Measurements from ENCODE around the gene GAB2.
"Not testable (repeated sequence)": the region's sequence is repeated elsewhere in the genome, so short reads cannot be mapped to it uniquely, and the experiment has no call there.

GAB2 gene, protein sequence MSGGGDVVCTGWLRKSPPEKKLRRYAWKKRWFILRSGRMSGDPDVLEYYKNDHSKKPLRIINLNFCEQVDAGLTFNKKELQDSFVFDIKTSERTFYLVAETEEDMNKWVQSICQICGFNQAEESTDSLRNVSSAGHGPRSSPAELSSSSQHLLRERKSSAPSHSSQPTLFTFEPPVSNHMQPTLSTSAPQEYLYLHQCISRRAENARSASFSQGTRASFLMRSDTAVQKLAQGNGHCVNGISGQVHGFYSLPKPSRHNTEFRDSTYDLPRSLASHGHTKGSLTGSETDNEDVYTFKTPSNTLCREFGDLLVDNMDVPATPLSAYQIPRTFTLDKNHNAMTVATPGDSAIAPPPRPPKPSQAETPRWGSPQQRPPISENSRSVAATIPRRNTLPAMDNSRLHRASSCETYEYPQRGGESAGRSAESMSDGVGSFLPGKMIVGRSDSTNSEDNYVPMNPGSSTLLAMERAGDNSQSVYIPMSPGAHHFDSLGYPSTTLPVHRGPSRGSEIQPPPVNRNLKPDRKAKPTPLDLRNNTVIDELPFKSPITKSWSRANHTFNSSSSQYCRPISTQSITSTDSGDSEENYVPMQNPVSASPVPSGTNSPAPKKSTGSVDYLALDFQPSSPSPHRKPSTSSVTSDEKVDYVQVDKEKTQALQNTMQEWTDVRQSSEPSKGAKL

DNA sequence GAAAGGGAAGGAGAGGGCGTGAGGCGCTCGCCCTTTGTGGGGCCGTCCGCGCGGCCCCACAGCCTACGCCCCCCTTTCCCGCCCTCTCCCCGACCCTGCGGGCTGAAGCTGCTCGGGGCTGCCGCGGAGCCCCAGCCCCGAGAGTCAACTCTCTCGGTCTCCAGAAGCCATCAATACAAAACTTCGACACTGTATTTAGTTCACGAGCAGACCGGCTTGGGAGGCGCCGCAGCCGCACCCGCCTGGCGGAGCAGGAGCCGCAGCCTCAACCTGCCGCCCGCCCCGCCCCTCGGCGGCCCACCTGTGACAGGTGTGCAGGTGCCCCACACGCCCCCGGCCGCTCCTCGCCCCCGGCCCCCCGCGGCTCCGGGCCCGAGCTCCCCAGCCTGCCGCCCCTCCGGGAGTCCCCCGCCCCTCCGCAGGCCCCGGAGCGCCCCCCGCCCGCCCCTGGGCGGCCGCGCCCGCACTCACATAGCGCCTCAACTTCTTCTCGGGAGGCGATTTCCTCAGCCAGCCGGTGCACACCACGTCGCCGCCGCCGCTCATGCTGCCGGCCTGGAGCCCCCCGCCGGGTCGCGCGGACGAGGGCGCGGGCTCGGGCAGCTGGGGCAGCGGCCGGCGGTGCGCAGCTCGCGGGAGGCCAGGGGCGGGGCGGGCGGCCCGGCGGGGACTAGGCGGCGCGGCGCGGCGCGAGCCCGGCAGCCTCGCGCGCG is at the start of gene GAB2:
Gene GAB2 (minus strand): TSS at position 646 of the 713 bp plus-strand sequence. CDS start 100 bp downstream, at position 546.
- DNase-seq = no peak

DNA sequence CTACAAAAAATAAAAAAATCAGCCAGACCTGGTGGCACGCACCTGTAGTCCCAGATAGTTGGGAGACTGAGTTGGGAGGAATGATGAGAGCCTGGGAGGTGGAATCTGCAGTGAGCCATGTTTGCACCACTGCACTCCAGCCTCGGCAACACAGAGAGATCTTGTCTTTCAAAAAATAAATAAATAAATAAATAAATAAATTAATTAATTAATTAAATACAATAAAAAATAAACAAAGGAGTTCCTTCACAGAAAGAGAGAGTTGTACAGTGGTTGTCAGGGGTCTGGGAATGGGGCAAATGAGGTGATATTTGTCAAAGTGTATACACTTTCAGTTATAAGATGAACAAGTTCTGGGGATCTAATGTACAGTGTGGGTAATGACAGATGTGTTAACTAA is 49.8 kb upstream of the GAB2 start:
- no peak for DNase-seq

DNA sequence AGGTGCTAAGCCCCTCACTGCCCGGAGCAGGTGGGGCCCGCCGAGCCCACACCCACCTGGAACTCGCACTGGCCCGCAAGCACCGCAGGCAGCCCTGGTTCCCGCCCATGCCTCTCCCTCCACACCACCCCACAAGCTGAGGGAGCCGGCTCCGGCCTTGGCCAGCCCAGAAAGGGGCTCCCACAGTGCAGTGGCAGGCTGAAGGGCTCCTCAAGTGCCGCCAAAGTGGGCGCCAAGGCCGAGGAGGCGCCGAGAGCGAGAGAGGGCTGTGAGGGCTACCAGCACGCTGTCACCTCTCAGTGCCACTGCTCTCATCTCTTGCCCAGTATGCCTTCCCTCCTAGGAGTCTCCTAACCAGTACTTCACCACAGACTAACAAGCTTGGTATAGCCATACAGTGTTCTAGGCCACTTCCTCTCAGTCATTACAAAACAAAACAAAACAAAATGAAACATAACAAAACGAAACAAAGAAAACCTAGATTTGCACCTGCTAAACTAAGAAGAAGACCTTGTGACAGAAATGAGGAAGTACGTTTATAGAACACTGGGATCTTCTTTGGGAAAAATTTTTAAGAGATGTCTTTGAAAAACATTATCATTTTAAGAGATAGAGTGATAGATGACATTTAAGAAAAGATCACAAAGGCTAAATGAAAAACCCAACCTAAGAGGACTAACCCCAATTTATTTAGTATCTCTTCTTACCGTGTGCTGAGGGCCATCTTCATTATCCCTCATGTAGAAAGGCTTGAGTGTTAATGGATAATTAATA is 47.7 kb upstream of the GAB2 start:
- DNase-seq = no peak

DNA sequence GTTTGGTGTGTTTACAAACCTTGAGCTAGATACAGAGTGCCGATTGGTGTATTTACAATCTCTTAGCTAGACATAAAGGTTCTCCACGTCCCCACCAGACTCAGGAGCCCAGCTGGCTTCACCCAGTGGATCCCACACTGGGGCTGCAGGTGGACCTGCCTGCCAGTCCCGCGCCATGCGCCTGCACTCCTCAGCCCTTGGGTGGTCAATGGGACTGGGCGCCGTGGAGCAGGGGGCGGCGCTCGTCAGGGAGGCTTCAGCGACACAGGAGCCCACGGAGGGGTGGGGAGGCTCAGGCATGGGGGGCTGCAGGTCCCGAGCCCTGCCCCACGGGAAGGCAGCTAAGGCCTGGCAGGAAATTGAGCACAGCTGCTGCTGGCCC is 47.2 kb upstream of the GAB2 start:
- not testable (repeated sequence) for DNase-seq

DNA sequence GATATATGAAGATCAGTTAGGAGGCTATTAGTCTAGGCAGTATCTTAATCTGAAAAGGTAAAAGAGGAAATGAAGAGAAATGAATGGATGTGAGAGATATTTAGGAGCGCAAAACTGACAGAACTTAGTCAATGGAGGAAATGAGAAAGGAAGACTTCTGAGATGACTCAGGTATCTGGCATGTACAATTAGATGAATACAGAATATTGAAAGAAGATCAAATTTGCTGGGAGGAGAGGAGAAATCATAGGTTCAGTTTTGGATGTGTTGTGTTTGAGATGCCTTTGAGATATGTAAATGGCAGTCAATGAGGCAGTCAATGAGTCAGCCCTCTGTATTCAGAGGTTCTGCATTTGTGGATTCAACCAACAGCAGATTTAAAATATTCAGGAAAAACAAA is 42.9 kb upstream of the GAB2 start:
- no peak for DNase-seq

DNA sequence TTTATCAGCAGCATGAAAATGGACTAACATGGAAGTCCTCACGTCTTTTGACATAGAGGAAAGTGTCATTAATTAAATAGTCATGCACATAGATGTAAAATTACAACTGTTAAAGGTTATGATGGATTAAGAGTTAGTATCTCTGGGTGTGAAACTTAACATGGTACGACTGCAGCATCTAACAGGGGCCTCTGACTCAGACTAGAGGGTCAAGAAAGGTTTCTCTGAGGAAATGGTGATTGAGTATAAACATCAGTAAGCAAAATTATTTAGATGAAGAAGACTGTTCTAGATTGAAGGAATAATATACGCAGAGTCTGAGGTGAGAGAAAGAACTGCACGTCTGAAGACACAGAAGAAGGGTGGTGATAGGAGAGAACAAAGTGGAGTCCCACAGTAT is 42.1 kb upstream of the GAB2 start:
- no peak for DNase-seq

DNA sequence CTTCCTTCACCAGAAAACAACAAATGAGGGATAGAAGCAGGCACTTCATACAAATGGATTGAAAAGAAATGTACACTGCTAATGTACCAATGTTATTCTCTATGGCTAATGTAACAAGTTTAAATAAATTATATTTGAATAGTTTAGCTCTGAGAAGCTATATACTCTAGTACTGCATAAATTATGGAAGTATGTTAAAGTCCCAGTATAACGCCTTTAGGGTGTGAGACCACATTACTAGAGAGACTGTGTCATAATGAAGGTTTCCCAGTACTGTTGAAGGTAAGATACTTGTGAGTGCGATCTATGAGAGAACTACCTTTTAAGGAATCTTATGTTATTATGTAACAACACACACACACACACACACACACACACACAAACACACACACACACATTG is 39.8 kb upstream of the GAB2 start:
- no peak for DNase-seq

DNA sequence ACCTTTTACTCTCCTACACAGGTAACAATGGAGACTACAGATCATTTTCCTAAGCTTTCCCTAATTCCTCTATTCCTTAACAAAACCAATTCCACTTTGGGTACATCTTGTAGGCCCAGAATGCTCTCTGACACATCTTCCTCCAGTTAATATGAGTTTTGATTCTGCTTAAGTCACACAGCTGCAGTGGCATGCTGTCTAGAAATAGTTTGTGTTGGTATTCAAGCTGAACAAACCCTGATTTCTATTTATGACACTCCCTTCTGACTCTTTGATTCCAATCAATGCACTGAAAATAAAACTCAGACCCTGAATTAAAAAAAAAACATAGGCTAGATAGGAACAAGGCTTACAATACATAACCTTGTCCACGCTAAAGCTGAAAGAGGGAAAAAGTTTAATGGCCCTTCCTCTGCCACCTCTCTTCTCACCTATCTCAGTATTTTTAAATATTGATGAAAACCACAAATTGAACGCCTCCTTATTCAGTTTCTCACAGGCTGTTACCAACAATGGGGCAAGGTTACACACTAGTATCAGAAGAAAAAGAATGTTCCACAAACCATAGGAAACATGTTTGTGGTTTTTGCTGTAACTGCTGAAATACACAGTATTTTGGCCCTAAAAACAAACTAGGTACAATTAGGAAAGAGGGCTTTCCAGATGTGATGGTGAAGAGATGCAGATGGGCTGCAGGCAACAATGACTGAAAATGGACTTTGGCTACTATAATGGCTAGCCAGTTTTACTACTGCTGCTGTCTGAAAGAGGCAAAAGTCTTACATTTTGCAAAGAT is 35.7 kb upstream of the GAB2 start:
- DNase-seq = no peak

DNA sequence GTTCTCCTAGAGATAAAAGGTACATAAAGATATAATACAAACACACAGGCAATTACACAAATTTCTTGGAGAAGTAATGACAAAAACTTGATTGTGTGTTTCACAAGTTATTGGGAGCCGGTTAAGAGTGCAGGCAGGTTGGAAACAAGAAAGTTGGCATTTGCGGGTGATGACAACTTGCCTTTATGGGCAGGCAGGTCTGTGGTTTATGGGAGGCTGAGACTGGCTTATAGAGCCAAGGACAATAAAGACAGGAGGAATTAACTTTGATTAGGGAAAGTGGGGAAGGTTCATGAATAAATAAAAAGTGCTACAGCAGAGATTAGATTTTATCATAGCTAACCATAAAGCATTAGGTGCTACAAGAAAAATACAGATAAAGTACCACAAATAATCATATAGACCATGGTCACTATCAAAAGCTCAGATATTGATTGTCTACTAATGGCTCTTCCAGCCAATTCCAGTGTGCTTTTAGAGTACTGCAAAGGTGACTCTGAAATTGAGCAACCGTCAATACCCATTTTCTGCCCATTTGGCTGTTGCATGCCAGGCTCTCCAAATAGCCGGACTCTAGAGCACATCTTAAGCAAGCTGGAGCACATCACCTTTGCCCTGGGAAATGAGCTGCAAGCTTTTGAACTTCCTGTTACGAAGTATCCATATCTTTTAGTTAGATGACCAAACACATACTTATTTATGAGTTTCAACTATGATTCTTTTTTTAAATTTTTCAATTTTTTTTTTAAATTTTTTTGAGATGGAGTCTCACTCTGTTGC is 33.9 kb upstream of the GAB2 start:
- no peak for DNase-seq

DNA sequence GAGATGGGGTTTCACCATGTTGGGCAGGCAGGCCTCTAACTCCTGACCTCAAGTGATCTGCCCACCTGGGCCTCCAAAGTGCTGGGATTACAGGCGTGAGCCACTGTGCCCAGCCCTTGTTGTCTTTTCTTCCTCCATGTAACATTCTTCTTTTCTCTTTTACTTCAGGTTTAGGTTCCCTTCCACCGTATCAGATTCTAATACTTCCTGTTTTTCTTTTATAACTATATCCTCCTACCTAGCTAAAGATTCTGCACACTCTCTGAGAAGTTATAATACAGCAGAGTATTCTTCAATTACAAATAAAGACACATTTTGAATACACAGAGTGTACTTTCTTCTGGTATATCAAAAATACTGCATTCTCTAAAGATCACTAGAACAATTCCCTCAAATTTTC is 33.2 kb upstream of the GAB2 start:
- no peak for DNase-seq

DNA sequence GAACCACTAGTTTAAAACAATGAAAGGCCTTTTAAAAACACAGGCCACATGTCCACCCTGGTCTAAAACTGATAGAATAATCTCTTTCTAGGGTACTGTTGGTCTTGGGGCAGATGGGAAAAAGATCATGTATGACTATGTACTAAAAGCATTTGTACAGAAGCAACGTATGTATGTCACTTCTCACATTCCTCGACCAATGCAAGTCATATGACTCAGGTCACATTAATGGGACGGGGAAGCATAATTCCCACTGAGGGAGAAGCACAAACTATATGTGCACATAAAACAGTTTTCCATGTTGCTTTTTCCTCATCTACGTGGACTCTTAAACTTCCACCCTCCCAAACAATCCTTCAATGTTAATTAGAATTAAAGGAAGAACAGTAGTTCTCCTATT is 32.2 kb upstream of the GAB2 start:
- DNase-seq = no peak

DNA sequence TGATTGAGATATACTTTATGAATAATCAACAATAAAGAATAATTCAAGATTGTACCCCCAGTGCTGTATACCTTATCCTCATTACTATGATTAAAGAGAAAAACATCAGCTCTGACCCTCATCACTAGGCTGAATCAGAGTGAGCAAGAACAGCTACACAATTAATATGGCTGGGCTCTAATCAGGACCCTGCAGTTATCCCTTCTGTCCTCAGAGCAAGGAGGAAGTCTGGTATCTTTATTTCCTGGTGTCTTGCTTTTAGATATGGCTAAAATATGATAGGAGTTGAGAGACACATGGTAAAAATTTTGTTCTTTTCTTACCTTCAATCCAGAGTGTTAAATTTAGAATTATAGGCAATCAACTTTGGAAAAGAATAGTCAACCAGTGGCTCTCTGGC is 28.6 kb upstream of the GAB2 start:
- DNase-seq = no peak

DNA sequence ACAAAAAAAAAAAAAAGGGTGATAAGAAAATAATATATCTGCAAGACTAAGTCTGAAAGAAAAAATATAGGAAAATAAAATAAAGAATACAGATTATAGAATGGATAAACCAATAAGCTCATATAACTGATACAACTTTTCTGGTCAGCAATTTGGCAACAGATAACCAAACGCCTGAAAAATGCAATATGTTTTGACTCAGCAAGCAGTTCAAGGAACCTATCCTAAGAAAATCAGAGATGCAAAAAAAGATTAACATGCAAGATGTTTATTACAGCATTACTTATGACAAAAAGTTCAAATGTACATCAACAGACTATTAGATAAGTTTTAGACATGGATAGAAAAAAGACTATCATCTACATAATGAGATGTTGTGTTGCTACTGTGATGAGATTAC is 27.1 kb upstream of the GAB2 start:
- no peak for DNase-seq

DNA sequence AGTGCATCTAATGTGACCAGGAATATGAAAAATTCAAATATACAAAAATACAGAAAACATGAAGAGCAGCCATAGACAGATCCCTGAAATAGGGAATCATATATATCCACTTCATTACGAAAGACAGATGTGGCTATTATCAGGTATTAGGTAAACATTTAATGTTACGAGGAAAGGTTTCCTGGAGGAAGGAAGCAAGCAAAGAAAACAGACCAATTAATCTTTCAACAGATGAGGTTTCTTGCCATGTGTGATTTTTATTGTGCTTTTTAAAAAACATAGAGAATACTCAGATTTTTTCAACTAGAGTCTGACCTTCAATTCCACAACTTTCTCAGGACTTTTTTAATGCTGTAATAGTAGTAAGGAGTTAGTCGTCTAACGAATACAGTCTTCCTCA is 24.3 kb upstream of the GAB2 start:
- DNase-seq = no peak

DNA sequence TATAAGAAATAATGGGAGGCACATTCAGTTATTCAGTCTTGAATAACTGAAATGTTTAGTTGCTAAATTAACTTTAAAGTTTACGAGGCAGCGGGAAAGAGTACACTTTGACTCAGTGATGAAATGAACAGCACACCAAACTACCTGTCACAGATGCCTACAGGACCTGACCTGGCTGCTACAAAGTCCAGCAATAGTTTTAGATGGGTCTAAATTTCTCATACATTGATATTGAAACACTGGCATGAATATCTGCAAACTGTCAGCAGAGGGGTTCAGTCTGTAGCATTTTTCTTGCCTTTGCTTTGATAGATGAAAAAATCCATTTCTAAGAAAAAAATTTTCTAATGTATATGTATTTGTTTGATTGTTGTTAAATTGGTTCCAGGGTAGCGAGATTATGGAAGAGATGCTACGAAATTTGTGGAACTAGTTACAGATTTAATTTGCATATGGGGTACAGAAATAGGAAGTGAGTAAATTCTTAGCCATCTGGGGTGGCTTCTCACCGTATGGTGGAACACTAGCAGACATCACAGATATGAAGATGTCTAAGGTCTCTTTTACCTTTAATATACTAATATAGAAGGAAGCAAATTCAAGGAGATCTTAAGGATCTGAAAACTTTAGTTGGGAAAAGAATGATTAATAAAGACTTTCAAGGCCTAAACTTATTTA is 20.8 kb upstream of the GAB2 start:
- no peak for DNase-seq

DNA sequence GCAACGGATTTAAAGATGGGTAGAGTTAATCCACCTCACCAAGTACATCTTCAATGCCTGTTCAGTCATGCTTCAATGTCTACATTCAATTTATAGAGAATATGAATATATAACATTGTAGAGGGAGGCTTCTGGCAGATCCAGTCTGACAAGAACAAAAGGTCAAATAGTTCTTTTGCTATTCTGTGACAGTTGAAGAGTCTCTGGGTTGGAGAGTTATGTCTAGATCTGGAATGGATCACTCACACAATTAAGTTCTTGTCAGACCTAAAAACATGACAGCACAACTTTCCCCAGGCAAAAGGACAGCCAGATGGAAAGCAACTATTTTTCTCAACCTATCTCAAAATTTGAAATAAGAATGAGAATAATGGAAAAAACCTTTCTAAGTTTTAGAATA is 15.3 kb upstream of the GAB2 start:
- no peak for DNase-seq

DNA sequence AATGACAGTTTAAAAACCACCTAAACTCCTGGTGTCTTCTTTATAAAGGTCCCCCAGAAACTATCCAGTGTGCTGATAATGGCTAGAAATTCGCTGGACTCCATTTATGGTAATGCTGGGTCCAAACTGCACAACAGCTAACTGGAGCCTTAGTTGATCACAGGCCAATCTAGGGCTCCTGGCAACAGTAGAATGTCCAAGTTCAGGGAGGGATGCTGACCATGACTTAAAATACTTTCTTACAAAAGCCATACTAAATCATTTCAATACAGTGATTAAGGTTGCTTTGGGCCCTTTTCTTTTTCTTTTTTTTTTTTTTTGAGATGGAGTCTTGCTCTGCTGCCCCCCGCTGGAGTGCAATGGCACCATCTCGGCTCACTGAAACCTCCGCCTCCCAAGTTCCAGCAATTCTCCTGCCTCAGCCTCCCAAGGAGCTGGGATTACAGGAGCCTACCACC is 14.5 kb upstream of the GAB2 start:
- DNase-seq = no peak

DNA sequence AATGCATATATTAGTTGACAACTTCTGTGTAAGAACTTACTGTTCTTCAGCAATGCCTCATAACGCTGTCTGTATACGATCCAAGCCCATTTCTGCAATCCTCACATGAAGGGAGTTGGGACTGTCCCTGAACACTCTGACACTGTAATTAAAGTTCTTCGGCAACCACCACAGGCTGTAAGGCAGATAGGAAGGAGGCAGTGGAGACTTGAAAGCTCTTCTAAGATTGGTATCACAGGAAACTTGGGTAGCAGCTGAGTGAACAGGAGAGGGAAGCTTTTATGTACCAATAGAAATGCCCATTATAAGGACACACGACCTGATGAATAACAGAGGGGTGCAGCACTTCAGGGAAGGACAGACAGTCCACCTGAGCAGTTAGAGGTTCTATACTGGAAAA is 12.0 kb upstream of the GAB2 start:
- DNase-seq = no peak

DNA sequence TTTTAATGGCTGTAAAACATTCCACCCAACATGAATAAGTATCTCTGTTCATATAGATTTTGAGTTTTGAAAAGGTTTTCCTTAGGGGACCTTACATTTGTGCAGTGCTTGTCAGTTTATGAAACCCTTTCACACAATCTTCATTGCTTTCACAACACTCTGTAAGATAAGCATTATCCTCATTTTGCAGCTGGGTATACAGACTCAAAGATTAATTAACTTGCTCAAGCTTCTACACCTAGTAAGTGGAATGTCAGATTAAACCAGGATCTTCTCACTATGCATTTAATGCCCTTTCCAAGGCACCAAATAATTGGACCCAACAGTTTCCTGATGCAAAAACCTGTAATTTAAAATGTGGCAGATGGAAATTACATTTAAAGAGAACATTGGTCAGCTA is 11.6 kb upstream of the GAB2 start:
- no peak for DNase-seq

DNA sequence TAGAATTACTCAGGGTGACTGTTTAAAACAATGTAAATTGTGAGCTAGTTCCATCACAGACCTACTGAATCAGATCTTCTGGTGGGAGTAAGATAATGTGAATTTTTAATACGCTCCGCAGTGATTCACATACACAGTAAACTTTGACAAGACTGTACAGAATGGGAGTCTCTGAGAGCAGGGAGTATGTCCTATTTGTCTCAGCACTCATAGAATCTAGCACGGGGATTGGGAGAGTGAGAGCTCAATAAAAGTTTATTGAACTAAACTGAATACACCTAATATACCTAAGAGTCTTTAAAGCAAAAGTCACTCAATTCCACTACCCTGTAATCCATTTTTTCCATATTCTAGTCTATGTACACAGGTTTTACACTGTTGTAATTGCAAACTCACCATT is 11.2 kb upstream of the GAB2 start:
- no peak for DNase-seq

DNA sequence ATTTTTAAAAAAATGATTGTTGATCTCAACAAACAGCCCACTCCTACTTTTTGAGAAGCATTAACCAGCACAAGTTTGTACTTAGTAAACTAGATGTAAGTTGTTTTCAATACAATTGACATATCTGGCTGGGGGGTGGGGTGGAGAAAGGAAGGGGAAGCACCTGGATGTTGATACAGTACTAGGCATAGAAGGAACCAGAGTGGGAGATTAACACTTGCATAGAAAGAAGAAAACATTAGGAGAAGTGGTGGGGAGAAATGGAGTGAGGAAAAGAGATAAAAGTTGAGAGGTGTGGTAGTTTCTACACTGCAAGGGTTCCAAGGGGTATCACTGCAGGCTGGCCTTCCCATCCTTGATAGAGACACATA is 10.6 kb upstream of the GAB2 start:
- no peak for DNase-seq

All from SHP77 treated with DMSO at 0.1 percent for 48 hours (cell line).